CD4-positive, alpha-beta T cell treated with Interleukin-21 for 1 hour (primary cell): ENCODE data around the gene MAPK10.

ENCODE experiments used
- DNase-seq: peaks from one replicate; pipeline ENCODE4 v3.0.0-alpha.2; 2020

The MAPK10 gene

GRCh38 chr4:85961887-85962286 is 398.0 kb downstream of the MAPK10 start:
- no peak for DNase-seq

GRCh38 chr4:85956293-85956945 is 403.4 kb downstream of the MAPK10 start:
- DNase-seq: no peak

DNA sequence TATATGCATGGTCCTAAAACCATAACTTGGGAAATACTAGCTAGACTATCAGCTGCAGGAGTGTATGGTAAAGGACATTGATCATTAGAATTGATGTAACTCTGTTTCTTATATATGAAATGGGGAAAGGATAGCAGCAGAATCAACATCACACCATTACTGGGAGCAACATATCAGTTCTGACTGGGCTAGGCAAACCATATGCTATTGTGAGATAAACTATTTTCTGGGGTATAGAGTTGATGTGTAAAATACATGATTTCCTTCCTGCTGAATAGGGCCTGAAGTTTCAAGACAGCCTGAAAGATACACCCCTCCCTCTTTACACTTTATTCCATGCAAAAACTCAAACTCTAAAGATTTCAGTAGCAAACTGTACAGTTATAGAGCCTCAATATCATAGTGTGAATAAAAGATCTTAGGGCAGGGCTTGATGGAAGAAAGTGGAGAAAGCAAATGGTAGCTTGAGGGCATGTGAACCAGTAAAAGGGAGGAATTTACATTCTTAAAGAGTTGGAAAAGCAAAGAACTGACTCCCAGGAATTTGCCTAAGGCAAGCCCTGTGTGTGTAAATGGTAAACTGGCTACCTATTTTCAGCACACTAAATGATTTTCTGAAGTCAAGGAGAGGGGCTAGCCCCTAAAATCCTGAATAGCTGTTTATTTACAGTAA is 404.1 kb downstream of the MAPK10 start:
- DNase-seq: no peak

GRCh38 chr4:85953651-85954018 is 406.2 kb downstream of the MAPK10 start:
- no peak for DNase-seq

- no peak for DNase-seq
Observed at GRCh38 chr4:85952972-85953650, 406.7 kb downstream of the MAPK10 start.

GRCh38 chr4:85952528-85952927 is 407.3 kb downstream of the MAPK10 start:
- DNase-seq: no peak

DNA sequence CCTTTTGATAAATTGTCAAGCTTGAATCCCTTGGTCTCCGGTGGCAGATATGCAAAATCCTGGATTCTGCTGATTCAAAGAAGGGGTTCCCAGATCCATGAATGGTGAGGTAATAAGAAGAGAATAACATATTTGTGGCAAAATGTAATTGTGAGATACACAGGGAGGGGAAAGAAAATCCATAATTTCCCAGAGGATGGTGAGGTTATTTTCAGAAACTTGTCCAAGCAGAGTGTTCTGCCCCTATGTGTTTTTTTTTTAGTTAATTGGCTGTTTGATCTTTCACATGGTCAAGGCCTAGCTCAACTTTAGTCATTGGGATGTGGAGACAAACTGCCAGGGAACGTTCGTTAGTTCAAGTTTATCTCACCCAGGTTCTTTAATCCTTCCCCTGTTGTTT is 408.8 kb downstream of the MAPK10 start:
- no peak for DNase-seq

DNA sequence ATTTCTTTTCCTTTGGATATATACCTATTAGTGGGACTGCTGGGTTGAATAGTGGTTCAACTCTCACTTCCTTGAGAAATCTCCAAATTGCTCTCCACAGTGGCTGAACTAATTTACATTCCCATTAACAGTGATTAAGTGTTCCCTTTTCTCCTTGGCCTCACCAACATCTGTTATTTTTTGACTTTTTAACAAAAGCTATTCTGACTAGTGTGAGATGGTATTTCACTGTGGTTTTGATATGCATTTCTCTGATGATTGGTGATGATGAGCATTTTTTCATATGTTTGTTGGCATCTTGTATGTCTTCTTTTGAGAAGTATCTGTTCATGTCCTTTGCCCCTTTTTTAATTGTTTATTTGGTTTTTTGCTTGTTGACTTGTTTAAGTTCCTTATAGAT is 413.0 kb downstream of the MAPK10 start:
- DNase-seq: no peak

DNA sequence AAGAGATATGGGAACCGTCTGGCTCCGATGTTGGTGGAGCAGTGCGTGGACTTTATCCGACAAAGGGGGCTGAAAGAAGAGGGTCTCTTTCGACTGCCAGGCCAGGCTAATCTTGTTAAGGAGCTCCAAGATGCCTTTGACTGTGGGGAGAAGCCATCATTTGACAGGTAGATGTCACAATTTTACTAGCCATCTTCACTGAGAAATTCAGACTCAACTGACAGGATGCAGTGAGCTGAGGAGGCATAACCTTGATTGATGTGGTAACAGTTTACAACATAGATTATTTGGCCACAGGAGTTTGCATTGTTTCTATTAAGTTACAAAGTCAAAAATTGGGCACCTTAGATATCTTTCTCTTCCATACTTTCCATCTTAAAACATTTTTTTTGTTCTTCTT is 417.7 kb downstream of the MAPK10 start:
- no peak for DNase-seq

GRCh38 chr4:85940151-85940550 is 419.7 kb downstream of the MAPK10 start:
- no peak for DNase-seq
